HG02938 (cell line): ENCODE measurements around the gene CRIM1.
A peak's percentile ranks its signal among the peaks of the same experiment; 100 is the strongest.

Source experiments
- ATAC-seq: cut with Tn5 transposase; IDR thresholded peaks from one replicate; pipeline ENCODE4 v1.9.1; 2021; ENCODE audit warnings: mild to moderate bottlenecking, moderate library complexity; ENCODE audit not compliant: unreplicated experiment

CRIM1 gene

DNA sequence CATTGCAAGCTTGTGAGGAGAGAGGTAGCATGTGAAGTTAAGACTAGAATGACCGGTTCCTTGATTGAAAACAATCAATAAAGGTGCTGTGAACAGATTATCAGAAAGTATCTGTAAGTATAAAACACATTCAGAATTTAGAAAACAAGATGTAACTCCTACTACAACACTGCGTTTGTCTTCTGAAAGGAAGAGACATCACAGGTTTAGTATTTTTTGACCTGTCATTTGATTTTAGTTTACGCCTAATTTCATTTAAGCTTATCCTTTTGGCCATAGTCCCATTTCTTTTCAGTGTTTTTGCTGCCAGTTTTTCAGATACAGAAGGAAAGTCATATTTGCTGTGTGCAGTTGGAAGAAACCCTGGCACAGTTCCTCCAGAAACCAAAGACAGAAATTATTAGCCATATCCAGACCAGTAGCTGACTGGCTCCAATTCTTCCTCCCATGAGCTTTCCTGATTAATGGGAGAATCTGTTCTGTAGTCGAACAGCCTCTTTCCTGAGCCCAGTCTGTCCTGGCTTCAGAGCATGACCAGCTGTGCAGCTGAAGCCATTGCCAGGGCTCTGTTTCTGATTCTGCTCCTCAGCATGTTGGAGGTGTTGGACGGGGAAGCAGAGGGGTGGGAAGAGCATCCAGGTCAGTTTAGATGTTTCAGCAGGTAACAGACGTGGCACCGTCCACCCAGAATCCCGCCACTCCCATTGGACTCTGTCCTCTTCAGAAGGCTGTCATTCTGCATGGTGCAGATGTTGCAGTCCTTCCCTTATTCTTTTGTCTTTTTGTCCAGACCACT is 61.0 kb downstream of the CRIM1 start:
- ATAC-seq = no peak

DNA sequence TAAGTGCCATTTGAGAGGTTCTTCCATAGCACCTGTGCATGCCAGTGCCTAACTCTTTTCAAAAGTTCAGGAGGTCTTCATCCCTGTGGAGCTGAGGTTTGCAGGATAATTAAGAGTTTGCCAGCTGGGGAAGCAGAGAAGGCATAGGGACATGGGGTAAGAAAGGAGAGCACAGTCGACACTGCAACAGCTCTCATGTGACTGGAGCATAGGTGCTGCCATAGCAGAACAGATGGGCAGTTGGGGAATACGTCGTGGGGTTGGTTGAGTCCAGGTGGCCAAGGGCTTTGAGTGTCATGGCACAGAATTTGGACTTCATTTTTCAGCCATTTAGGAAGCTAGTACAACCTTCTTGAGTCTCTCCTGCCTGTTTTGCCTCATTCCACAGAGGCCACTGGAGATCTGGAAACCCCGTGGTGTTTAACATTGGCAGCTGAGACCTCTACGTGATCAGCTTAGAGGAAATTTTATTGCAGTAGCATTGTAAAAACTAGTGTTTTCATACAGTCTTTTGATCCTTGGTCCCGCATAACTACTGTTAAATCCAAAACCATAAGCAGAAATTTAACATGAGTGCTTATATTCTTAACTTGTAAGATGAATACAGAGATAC is 65.1 kb downstream of the CRIM1 start:
- no peak for ATAC-seq

DNA sequence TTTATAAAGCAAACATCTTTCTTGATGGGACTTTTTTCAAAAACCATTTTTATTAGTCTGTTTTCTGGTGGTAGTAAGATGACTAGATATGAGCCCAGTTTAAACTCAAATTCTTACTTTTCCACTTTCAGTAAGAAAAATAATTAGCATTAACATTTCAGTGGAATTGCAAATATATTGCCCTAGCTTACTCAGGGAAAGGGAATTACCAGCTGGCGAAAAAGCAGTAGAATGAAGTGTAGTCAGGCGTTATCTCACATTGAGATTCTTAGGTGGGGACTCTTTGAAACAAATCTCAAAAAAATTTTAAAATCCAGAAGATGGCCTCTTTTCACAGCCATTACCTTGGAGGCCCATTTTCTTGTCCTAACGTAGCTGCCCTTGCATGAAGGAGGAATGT is 65.8 kb downstream of the CRIM1 start:
- ATAC-seq = no peak

DNA sequence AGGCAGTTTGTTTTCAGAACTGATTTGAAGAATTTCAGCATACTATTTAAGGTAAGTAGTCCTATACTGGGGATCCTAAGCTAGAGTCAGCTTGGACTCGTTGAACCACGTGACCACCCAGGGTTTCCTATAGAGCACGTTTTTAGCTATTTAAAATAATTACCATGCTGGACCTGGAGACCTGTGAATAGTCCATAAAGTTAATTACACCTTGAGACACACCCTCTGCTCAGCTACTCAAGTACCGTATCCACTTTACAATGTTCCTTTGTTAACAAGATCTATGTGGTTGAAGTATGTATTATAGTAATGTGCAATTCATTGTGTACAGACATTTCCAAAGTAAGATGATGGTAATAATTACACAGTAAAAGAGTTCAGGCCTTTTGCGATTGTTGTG is 67.6 kb downstream of the CRIM1 start:
- ATAC-seq = no peak

DNA sequence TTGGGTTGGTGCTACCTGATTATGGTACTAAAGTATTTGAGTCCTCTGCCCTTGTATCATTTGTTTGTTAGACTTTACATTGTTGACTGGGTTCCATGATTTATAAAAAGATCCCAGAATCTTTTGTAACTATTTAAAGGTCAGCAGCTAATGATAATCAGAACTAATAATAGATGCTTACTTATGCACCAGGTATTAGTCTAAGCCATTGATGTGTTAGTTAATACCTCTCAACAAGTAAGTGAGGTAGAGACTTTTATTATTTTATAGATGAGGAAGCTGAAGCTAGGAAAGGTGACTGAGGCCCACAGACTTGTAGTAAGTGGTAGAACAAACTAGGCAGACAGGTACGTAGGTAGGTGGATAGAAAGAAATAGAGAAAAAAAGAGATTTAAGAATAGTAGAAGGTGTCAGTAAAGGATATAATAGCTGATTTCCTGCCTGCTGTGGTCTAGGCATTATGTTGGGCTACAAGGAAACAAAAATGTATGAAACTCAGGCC is 68.1 kb downstream of the CRIM1 start:
- ATAC-seq = no peak

DNA sequence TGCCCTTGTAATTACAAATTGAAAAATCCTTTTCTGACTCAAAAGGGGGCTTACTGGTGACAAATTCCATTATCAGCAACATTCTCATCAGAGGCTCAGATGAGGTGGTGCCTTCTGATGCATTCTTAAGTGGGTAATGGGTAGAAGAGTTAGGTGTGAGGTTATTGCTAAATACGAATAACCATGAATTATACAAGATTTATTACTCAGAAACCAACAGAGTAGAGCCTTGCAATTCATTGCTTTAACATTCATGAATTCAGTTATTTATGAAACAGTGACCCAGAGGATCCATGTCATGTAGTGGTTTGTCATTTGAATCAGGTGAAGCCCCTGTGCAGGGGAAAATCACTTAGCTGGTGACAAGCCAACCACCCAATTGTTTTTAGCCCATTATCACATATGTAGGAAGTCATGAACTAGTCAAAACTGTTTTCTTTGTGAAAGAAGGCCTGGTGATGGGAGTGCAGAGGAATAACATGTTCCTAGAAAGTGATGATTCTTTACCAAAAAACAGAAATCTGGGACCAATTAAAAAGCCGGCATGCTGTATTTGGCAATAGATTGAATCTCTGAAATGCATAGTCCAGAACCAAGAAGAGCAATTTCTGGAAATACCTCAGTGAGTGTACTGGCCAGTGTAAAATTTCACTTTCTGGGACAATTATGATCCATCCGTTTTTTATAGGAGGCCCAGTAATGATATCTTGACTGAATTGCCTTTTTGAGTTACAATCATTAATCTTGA is 70.2 kb downstream of the CRIM1 start:
- no peak for ATAC-seq

DNA sequence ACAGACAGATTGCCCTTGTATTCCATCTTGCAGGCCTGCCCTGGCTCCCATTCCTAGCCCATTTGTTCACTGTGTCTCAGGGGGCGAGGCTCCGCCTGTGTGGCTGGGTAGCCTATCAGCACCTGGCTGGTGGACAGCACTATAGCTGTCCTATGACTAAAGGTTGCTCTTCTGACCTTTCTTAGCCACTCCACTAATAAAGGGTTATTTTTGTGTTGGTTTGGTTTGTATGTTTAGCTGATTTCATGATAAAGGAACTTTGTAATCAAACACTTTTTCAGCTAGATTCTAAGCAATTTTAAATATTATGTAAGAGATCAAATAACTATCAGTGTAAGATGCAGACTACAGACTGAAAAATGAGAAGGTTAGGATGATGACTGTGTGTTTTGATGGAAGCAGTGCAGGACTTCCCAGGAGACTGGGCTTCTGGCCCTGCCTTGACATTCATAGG is 72.2 kb downstream of the CRIM1 start:
- ATAC-seq = no peak

DNA sequence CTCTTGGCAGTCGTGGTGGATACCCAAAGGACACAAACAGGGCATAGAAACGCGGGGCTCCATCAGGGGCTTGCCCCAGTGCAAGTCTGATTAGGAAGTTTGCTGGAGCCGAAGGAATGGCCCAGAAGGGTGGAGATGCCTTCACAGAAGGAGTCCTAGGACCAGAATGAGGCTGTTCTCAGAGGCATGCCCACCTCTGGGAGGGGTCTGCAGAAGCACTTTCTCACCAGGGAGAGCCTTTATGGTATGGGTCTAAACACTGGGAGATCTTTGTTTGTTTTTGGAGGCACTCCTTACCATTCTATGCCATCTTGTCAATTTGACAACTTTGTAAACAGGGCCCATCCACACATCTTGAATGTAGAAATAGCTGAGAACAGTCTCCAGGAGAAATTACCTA is 75.0 kb downstream of the CRIM1 start:
- ATAC-seq = no peak

DNA sequence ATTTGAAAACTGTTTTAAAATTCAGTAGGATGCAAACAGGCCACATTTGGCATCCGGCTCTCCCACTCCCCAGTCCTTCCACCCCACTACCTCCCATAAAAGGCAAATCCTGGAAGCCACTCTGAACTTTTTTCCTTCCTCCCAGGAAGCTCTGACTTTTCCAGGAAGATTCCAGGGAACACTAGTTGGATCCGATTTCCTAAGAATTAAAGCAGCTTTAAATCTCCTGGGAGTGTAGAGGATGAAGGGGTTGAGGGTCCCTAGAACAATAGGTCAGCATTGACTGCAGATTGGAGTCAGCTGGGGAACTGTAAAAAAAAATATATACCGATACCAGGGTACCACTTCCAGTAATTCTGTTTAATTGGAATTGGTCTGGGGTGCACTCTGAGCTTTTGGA is 76.9 kb downstream of the CRIM1 start:
- ATAC-seq = no peak

DNA sequence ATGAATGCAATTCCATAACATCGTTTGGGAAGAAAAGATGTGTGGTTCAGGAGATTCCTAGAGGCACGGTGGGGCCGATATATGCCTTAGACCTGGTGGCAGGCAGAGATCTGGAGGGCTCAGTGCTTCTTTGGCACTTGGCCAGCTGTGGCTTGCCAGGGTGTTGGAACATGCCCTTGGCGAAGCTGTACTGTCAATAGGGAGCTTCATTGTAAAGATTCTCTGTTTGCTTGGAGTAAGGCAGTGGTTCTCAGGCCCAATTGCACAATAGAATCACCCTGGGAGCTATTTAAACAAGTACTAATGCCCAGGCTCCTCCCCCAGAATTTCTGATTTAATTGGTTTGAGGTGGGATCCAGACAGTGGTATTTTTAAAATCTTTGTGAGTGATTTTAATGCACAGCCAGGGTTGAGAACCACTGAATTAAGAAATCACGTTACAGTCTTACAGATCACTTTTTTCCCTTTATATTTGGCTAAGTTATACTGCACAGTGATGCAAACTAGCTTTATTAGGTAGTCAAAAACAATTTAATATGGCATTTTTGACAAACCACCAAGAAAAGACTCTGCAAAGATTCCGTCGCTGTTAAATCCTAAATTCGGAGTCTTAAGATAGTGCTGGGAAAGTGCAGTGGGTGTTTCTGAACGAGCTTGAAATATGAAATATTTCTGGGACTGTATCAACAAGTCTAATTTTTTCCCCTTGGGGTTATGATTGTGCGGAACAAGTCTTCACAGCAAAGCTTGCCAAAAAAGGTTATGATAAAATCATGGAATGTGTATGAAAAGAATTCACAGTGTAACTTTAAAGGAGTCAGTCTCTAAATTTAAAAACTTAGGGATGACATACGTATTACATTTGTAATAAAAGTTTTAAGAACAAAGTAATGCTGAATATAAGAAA is 78.0 kb downstream of the CRIM1 start:
- no peak for ATAC-seq

DNA sequence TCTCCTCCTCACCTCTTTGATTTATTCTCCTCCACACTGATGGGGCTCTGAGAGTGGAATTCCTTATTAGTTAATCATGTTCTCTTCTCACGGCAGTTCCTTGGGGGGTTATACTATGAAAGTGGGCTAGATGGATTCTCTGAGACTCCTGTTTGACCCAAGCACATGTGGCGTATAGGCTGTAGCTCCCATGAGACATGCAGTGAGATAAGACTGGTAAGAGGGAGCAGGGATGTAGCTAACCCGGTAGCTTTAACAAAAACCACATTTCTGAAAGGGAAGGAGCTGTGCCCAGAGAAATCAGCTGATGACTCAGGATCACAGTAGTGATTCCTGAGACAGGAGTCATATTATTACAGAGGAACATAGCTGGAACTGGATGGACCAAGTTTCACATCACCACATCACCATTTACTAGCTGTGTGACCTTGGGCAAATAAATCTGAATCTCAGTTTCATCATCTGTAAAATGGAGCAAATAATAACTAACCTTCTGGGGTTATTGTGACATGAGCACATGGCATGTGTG is 82.9 kb downstream of the CRIM1 start:
- no peak for ATAC-seq

DNA sequence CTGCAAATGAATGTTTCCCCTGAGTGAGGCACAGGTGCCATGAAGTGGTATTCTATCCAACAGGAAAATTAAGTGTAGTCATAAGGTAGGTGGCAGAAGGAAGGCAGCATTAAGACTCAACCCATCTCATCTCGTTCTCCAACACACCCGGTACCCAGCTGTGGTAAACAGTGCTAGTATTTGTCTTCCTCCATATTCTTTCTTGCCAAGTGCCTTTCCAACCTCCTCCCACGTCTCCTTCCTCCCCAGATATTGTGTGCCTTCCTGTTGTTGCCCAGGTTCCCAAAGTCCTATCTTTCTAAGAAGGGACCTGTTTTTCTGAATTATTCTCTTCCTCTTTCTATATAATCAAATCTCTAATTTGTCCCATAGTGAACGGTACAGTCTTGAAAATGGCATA is 83.5 kb downstream of the CRIM1 start:
- no peak for ATAC-seq

DNA sequence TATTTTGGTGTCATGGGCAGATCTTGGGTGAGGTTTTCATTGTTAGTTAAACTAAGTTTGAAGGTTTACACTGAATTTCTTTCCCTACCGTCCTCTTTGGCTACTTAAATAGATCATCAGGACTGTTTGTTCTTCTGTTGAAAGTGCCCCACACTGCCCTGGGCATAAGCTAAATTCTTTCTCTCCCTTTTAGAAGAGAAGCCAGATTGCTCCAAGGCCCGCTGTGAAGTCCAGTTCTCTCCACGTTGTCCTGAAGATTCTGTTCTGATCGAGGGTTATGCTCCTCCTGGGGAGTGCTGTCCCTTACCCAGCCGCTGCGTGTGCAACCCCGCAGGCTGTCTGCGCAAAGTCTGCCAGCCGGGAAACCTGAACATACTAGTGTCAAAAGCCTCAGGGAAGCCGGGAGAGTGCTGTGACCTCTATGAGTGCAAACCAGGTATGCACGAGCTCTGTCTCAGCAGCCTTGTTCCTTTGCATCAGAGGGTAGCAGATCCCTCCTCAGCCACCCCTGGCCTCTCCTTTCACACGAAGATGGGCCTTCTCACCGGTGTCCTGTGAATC is 85.6 kb downstream of the CRIM1 start:
- ATAC-seq = no peak

DNA sequence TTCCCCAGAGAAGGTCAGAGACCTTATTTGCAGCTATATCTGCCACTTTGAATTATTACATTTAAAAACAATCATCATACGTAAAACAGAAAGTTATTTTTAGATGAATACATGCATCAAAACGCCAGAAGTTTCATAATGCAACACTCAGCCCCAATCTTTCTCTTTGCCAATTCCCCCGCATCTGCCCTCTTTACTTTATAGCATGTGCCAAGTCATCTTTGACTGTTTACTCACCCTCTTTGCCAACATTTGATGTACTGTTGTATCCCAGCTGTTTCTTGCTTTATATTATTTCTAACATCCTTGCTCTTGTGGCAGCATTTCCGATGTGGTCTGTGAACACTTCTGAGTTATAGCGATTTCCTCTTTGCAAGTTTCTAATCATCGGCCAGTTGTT is 86.2 kb downstream of the CRIM1 start:
- no peak for ATAC-seq

DNA sequence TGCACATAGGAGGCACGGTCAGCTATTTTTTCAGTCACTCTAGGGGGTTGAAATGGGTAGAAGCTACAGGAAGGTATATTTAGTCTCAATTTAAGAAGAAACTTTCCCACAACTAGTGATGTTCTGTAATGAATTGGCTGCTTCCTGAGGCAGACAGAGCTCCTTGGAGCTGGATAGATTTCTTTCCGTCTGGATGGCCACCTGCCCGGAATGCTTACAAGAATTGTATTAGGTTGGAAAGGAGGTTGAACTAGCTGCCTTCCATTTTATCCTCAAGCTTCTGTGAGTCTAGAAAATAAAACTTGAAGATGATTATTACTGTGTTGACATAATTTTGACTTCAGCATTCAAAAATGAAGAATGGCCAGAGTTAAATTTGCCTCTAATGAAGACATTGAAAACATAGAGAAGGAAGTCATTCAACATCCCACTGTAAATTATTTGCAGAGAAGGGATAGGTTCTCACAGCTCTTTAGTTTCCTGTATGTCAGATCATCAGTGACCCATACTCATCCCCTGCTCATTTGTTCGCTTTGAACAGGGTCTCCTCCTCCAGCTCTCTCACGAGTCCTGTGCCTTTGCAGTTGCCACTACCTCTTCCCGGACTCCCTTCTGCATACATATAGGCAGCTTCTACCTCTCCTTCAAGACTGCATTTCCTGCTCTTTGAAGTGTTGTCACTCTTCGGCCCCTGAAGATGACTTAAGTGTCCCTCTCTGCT is 88.8 kb downstream of the CRIM1 start:
- no peak for ATAC-seq

DNA sequence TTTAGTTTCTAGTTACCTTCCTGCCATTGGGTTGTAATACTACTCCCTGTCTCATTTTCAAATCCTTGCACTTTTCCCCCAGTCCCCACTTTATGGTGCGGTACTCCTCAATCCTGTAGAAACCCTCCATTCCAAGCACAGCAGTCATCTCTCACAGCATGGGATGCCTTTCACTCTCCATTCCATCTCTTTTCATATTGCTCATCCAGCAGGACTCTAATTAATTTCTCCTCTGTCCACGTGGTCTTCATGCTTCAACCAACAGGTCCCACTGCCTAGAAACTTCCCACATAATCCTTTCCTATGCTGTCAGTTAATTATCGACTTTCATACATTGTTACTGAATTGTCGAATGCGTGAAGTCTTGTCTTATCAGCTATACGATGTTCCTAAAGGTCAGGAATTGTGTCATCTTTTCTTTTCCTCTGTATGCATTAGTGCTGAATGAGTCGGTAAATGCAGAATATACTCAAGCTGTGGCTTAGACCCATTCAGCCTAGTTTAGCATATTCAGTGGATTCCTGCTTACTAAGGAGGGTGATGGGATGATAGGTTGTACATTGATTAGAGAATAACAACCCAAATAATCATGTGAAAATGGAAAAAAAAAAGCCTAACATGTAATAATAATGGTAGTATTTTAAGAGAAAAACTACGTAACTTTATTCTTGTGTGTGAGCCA is 89.7 kb downstream of the CRIM1 start:
- ATAC-seq = no peak

DNA sequence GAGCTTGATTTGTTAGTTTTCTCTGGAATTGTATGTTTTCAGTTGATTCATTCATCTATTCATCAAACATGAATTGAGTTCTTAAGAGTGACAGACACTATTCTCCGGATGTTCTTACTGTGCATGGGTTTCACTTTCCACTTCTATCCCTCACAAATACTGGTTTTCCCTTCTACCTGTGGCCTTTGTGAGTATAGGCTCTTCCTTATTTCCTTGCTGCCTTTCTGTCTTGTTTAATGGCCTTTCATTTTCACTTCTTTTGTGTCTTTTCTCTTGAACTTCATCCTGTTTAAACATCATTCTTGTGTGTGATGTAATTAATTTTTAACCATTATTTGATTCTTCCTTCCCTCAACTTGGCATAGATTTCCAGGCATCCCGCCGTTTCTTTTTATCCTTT is 90.7 kb downstream of the CRIM1 start:
- no peak for ATAC-seq

DNA sequence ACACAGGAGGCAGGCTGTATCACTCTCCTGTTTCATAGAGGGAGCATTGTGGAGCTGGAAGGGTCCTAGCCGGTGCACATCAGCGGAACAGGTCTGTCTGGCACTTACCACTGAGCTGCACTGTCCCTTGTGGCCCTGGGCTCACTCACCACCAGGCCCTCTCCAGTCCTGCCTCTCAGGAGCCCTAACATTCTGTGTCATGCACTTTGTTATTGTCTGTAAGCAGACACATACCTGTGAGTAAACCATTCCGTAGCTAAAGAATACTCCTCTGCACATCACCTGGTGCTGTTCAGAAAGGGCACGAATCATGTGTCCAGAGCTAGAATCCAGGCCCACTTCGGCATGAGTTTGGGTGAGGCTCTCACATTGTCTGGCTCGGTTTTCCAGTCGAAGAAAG is 93.6 kb downstream of the CRIM1 start:
- ATAC-seq = no peak

DNA sequence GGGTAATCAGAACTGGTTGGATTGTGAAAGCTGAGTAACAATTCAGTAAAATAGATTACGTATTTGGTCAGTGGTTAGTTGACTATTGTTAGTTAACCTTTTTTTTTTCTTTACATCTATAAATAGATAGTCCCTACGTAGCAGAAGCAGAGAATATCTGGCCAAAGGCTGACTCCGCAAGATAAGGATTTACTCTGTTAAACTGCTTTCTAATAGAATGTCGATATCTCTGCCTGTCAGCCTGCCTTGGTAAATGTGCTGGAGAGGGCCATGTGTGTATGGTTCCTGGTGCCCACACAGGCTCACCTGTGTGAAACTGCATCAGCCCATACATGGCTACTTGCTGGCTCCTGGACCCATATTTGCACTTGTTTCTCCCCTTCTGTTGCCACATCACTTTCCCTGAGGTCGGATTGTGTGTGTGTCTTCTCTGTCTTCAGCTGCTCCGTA is 94.4 kb downstream of the CRIM1 start:
- ATAC-seq = peak; percentile 45
